T-helper 17 cell (primary cell): ENCODE data around the gene CDKL2. TPM values are rescaled to one million over a fixed set of nuclear protein-coding genes. Genes with fewer than 3 reads are reported as not detected.
A peak's percentile ranks its signal among the peaks of the same experiment; 100 is the strongest.
"Not testable (repeated sequence)": the region's sequence is repeated elsewhere in the genome, so short reads cannot be mapped to it uniquely, and the experiment has no call there.

ENCODE experiments used
- ATAC-seq: fragments of 150-1000 bp; cut with Tn5 transposase; 2 replicates; pipeline ENCODE4 v1.10.0; 2021; ENCODE audit warnings: mild to moderate bottlenecking, moderate library complexity
- DNase-seq, 3 donors: peaks; one replicate each; pipeline versions ENCODE4 v3.0.0 to v3.0.0-alpha.2; 2020 to 2021
- H3K9me3 ChIP-seq: one replicate; pipeline ENCODE4 v1.7.0; 2013; ENCODE audit warnings: low read length, mild to moderate bottlenecking; ENCODE audit not compliant: control insufficient read depth, poor library complexity, severe bottlenecking
- H3K27ac Mint-ChIP-seq: one replicate; pipeline ENCODE4 v1.8.0; 2022; ENCODE audit warnings: mild to moderate bottlenecking, moderate library complexity, mixed read lengths
- H3K27me3 Mint-ChIP-seq: one replicate; pipeline ENCODE4 v1.8.0; 2022; ENCODE audit warnings: mixed read lengths
- H3K36me3 Mint-ChIP-seq: one replicate; pipeline ENCODE4 v1.8.0; 2022; ENCODE audit warnings: low read depth, mixed read lengths
- H3K4me1 Mint-ChIP-seq: one replicate; pipeline ENCODE4 v1.8.0; 2022; ENCODE audit warnings: mild to moderate bottlenecking, mixed read lengths
- H3K4me3 Mint-ChIP-seq: one replicate; pipeline ENCODE4 v1.8.0; 2022; ENCODE audit warnings: mild to moderate bottlenecking, moderate library complexity, mixed read lengths
- total RNA-seq, 4 donors: library from RNA in 2 of 4; stranded (reverse) in 2 of 4; gene quantifications; one replicate each; pipeline ENCODE4 v1.2.3 and lab custom pipeline; 2022 to 2026

The CDKL2 gene
- total RNA-seq, 2 donors from 2014 or later, result 0.67 to 1.3 TPM

- Mint-ChIP-seq H3K27me3 (peaks cover 44% of the 10 kb centered on the region), H3K27ac (no peak overlapping the region), H3K36me3 (peaks cover 10% of the 10 kb centered on the region), H3K4me3 (no peak overlapping the region), H3K4me1 (peaks cover 3% of the 10 kb centered on the region)
- ATAC-seq (no peak), DNase-seq (no peak)
- no peaks in the 10 kb centered on the region for H3K9me3 ChIP-seq
Observed at GRCh38 chr4:75564023-75564422, 66.3 kb downstream of the CDKL2 start.

DNA sequence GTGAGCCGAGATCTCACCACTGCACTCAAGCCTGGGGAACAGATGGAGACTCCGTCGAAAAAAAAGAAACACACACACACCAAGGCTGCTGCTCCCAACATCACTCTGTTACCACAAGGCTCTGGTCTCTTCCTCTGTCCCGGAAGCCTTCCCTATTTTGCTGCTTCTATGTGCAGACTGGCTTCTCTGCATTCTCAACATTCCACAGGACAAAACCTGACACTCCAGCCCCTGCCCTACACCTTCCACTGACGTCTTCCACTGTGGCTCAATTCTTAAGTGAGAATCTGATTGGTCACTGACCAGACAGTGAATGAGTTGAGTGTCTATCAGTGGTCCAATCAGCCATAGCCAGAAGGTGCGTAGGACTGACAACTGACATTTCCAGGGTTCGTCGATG, 68.5 kb downstream of the CDKL2 start:
- H3K9me3 ChIP-seq, result no peaks in the 10 kb centered on the region
- ATAC-seq, result no peak
- Mint-ChIP-seq H3K4me3 (no peak overlapping the region), H3K4me1 (peaks cover 6% of the 10 kb centered on the region), H3K36me3 (peaks cover 14% of the 10 kb centered on the region), H3K27ac (no peak overlapping the region), H3K27me3 (peaks cover 46% of the 10 kb centered on the region)
- DNase-seq, result no peak

- ATAC-seq (no peak), DNase-seq (no peak)
- no peak overlapping the region for H3K27ac Mint-ChIP-seq
- H3K4me3 Mint-ChIP-seq, result peak overlapping the region; percentile 28
- H3K4me1 Mint-ChIP-seq, result peaks cover 8% of the 10 kb centered on the region
- peaks cover 10% of the 10 kb centered on the region for H3K36me3 Mint-ChIP-seq
- H3K9me3 ChIP-seq, result peaks cover 3% of the 10 kb centered on the region
- H3K27me3 Mint-ChIP-seq, result peaks cover 43% of the 10 kb centered on the region
Observed at GRCh38 chr4:75557696-75558095, 72.6 kb downstream of the CDKL2 start.

DNA sequence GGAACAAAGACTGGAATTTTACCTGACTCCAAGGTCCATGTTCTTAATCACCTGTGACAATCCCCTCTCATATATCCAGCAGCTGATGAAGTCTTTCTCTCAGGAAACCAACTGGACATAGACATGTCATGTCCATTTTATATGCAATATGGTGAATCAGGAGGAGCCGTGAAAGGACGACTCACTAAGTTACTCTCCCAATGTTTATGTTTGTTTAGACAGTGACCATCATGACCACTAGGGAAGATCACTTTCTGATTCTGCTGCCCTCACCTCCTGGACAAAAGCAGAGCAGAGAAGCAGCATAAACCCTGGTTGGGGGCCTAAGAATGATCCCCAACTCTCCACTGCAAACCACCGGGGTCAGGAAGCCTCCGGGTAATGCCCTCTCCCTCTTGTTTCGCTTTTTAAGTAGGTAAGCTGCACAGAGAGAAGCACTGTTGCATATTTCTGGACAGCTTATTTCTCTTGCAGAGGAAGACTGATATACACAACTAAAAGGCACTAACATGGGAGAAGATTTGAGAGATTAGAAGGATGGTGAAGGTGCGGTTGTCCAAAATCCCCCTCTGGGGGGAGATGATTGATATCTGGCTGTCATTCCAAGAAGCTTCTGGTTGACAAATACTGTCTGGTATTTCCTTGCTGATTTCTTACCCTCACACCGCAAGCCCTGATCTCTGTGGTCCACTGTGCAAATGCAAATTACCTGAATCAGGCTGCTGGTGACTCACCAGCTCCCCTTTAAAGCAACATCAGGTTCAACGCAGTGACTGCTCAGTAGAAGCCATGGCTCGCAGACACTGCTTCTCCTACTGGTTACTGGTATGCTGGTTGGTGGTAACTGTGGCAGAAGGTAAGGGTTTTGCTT, 74.8 kb downstream of the CDKL2 start, which contains the start of gene ODAPH:
TSS of gene ODAPH (plus strand) at position 773 of the 871 bp plus-strand sequence. CDS start at position 790, 17 bp downstream.
- peak in 1 of 3 donors; percentile 7 for DNase-seq
- peaks cover 36% of the 10 kb centered on the region for H3K27me3 Mint-ChIP-seq
- H3K27ac Mint-ChIP-seq, result no peak within 1 kb of the TSS
- peaks cover 7% of the 10 kb centered on the region for H3K36me3 Mint-ChIP-seq
- peak within 1 kb of the TSS; percentile 39 for H3K4me3 Mint-ChIP-seq
- ATAC-seq, result peak; percentile 88
- H3K9me3 ChIP-seq, result peaks cover 3% of the 10 kb centered on the region
- H3K4me1 Mint-ChIP-seq, result peaks cover 8% of the 10 kb centered on the region

DNA sequence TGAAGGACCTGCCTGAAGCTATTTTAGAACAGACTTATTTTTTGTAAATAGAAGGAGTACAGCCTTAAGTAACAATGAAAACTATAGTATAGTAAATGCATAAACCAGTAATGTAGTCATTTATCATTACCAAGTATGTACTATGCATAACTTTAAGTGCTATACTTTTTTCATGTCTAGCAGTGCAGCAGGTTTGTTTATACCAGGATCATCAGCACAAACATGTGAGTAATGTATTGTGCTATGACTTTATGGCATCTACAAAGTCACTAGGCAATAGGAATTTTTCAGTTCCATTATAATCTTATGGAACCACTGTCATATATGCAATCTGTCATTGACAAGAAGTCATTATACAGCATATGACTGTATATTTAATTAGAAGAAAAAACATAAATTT, 77.9 kb downstream of the CDKL2 start:
- peaks cover 3% of the 10 kb centered on the region for H3K9me3 ChIP-seq
- ATAC-seq (no peak), DNase-seq (no peak)
- peaks cover 4% of the 10 kb centered on the region for H3K4me1 Mint-ChIP-seq
- no peak overlapping the region for H3K27ac Mint-ChIP-seq
- H3K4me3 Mint-ChIP-seq, result no peak overlapping the region
- H3K36me3 Mint-ChIP-seq, result no peaks in the 10 kb centered on the region
- peaks cover 15% of the 10 kb centered on the region for H3K27me3 Mint-ChIP-seq

DNA sequence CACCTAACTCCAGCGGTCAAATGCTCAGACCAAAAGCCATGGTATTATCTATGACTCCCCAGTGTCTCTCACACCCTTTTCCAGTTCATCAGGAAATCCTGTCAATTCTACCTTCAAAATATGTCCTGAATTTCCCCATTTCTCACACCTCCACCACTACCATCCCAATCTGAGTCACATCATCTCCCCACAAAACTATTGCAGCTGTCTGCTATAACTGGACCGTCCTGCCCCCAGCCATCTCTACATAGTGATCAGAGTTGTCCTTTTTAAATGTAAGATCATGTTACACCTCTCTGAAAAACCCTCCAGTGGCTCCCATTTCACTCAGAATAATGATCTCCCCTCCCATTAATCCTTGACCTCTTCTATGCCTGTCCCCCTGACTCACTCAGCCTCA, 81.3 kb downstream of the CDKL2 start:
- Mint-ChIP-seq H3K4me3 (no peak overlapping the region), H3K4me1 (no peaks in the 10 kb centered on the region), H3K36me3 (no peaks in the 10 kb centered on the region), H3K27me3 (no peaks in the 10 kb centered on the region), H3K27ac (no peak overlapping the region)
- ATAC-seq (no peak), DNase-seq (no peak)
- H3K9me3 ChIP-seq, result no peaks in the 10 kb centered on the region

DNA sequence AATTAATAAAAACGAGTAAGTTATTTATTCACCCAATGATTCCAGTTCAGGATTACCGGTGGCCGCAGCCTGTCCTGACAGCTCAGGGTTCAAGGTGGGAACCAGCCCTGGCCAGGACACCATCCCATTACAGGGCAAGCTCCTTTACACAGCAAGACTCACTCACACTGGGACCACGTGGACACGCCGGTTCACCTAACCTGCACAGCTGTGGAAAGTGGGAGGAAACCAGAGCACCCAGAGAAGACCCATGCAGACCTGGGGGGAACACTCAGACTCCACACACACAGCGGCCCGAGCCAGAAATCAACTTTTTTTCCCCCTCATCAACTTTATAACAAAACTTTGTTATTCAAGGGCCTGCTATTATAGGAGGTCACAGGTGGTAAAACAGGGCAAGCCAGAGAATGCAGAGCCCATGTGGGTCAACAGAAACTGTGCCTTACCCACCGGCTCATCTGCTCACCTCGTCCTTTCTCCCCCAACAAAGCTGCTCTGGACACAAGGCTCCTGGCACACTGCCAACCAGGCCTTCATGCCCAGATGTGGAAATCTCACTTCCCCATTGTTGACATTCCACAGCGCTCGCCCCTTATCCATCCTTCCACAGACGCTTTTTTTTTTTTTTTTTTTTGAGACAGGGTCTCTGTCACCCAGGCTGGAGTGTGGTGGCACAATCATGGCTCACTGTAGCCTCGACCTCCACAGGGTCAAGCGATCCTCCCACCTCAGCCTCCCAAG, 82.5 kb downstream of the CDKL2 start:
- no peak overlapping the region for H3K4me3 Mint-ChIP-seq
- no peaks in the 10 kb centered on the region for H3K4me1 Mint-ChIP-seq
- DNase-seq (no peak), ATAC-seq (no peak)
- H3K36me3 Mint-ChIP-seq, result peaks cover 2% of the 10 kb centered on the region
- H3K9me3 ChIP-seq, result no peaks in the 10 kb centered on the region
- H3K27ac Mint-ChIP-seq, result no peak overlapping the region
- H3K27me3 Mint-ChIP-seq, result no peaks in the 10 kb centered on the region

DNA sequence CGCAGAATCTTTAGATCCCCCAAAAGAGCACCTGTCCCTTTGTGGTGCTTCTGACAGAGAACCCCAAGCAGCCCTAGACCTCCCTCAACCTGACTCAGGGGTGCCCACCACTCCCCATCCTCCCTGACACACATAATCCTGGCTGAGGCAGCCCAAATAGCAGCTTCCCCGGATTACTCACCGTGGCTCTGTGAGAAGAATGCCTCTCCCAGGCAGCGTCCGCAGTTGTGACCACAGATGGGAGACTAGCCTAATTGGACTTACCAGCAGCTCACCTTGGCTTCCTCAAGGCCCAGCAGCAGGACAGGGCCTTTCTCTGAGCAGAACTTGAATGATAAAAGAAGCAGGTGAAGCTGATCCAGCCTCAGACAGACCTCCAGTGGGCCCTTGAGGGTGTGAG, 84.8 kb downstream of the CDKL2 start:
- Mint-ChIP-seq H3K36me3 (peaks cover 2% of the 10 kb centered on the region), H3K4me3 (no peak overlapping the region)

DNA sequence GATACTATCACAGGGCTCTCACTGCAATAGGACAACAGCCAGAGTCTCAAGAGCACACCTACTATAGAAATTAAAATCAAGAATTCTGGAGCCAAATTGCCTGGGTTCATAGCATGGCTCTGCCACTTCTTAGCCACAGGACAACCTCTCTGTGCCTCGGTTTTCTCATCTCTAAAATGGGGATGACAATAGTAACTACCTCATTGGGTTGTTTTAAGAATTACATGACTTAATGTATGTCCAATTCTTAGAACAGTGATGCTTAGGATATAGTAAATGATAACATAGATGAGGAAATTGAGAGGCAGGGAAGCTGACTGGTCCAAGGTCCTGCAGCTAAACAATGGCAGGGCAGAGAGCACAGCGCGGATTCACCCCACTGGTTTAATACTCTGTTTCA, 85.5 kb downstream of the CDKL2 start:
- Mint-ChIP-seq H3K4me1 (peaks cover 2% of the 10 kb centered on the region), H3K4me3 (no peak overlapping the region), H3K36me3 (peaks cover 4% of the 10 kb centered on the region), H3K27ac (no peak overlapping the region), H3K27me3 (no peaks in the 10 kb centered on the region)
- H3K9me3 ChIP-seq, result no peaks in the 10 kb centered on the region
- DNase-seq (no peak), ATAC-seq (no peak)

More for the DNA sequence above, 84.8 kb downstream of the CDKL2 start:
- Mint-ChIP-seq H3K27ac (no peak overlapping the region), H3K4me1 (no peaks in the 10 kb centered on the region), H3K27me3 (no peaks in the 10 kb centered on the region)
- no peak for DNase-seq
- no peak for ATAC-seq
- no peaks in the 10 kb centered on the region for H3K9me3 ChIP-seq

DNA sequence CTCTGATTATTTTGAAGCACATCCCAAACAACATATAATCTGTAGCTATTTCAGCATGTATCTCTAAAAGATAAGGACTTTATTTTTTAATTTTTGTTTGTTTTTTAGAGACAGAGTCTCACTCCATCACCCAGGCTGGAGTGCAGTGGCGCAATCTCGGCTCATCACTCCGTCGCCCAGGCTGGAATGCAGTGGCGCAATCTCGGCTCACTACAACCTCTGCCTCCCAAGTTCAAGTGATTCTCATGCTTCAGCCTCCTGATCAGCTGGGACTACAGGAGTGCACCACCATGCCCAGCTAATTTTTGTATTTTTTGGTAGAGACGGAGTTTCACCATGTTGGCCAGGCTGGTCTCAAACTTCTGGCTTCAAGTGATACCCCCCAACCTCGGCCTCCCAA, 86.1 kb downstream of the CDKL2 start:
- not testable (repeated sequence) for DNase-seq, H3K4me3 Mint-ChIP-seq, H3K9me3 ChIP-seq, H3K27me3 Mint-ChIP-seq, H3K4me1 Mint-ChIP-seq, H3K36me3 Mint-ChIP-seq, ATAC-seq, H3K27ac Mint-ChIP-seq

GRCh38 chr4:75542824-75543223, 87.5 kb downstream of the CDKL2 start:
- no peak for DNase-seq
- H3K27ac Mint-ChIP-seq, result no peak overlapping the region
- no peak for ATAC-seq
- H3K36me3 Mint-ChIP-seq, result peaks cover 7% of the 10 kb centered on the region
- no peak overlapping the region for H3K4me3 Mint-ChIP-seq
- H3K9me3 ChIP-seq, result no peaks in the 10 kb centered on the region
- H3K27me3 Mint-ChIP-seq, result no peaks in the 10 kb centered on the region
- H3K4me1 Mint-ChIP-seq, result peaks cover 2% of the 10 kb centered on the region

- not testable (repeated sequence) for H3K27ac Mint-ChIP-seq, ATAC-seq
Observed at GRCh38 chr4:75537308-75537707, 93.0 kb downstream of the CDKL2 start.

GRCh38 chr4:75533926-75534325, 96.4 kb downstream of the CDKL2 start:
- H3K4me3 Mint-ChIP-seq, H3K9me3 ChIP-seq, H3K27ac Mint-ChIP-seq, H3K27me3 Mint-ChIP-seq, H3K36me3 Mint-ChIP-seq, ATAC-seq, H3K4me1 Mint-ChIP-seq, DNase-seq: not testable (repeated sequence)

More at GRCh38 chr4:75537308-75537707, 93.0 kb downstream of the CDKL2 start:
- not testable (repeated sequence) for H3K9me3 ChIP-seq, H3K36me3 Mint-ChIP-seq, H3K27me3 Mint-ChIP-seq, DNase-seq, H3K4me3 Mint-ChIP-seq, H3K4me1 Mint-ChIP-seq
